Measurements from ENCODE around the gene MYH10. TPM values are rescaled to one million over a fixed set of nuclear protein-coding genes. Genes with fewer than 3 reads are reported as not detected.

The MYH10 gene
- polyA plus RNA-seq, 1 donor from 2014 or later: 61.1 TPM

- H3K27ac ChIP-seq (ENCODE audit: low read length): no peak overlapping the region
- no peaks in the 10 kb centered on the region for H3K9me3 ChIP-seq (ENCODE audit: low read length)
- H2AFZ ChIP-seq (ENCODE audit: low read depth, low read length): no peak overlapping the region
- no peaks in the 10 kb centered on the region for H4K20me1 ChIP-seq (ENCODE audit: insufficient read depth)
- H3K79me2 ChIP-seq (replicated peaks; ENCODE audit: insufficient read depth, low read length): no peaks in the 10 kb centered on the region
- H3K36me3 ChIP-seq (ENCODE audit: insufficient read depth, low read length): peaks cover 6% of the 10 kb centered on the region
- H3F3A ChIP-seq (ENCODE audit: insufficient read depth, low read length, poor library complexity, severe bottlenecking): no peaks in the 10 kb centered on the region
- TF ChIP-seq REST (IDR thresholded peaks at IDR 0.05; ENCODE audit: borderline replicate concordance): no peak
- TF ChIP-seq RAD21 (conservative IDR thresholded peaks at IDR 0.05): no peak
- no peak for TF ChIP-seq TAF1 (IDR thresholded peaks at IDR 0.05; ENCODE audit: low read depth)
- no peak for TF ChIP-seq EZH2 (IDR thresholded peaks at IDR 0.05; ENCODE audit: borderline replicate concordance, insufficient read depth, low read length, poor library complexity, severe bottlenecking)
- no peak for TF ChIP-seq CTCF (IDR thresholded peaks at IDR 0.05; ENCODE audit: poor library complexity, severe bottlenecking)
- no peak for TF ChIP-seq SMC3 (conservative IDR thresholded peaks at IDR 0.05; ENCODE audit: poor library complexity)
- no peak for TF ChIP-seq MXI1 (conservative IDR thresholded peaks at IDR 0.05; ENCODE audit: poor library complexity, severe bottlenecking)
- no peak for TF ChIP-seq EP300 (conservative IDR thresholded peaks at IDR 0.05; ENCODE audit: poor library complexity, severe bottlenecking)
- H3K4me2 ChIP-seq (ENCODE audit: low read length): no peak overlapping the region
- no peaks in the 10 kb centered on the region for H3K27me3 ChIP-seq (ENCODE audit: insufficient read depth, low read depth, low read length)
- no peaks in the 10 kb centered on the region for H3K9me2 ChIP-seq (ENCODE audit: insufficient read depth, low read length)
- H3K9ac ChIP-seq (ENCODE audit: low read length): no peak overlapping the region
- no peak overlapping the region for H3K4me3 ChIP-seq (ENCODE audit: low read length)
Observed at GRCh38 chr17:8468127-8468526, 162.4 kb downstream of the MYH10 start.

GRCh38 chr17:8467527-8467926, 163.0 kb downstream of the MYH10 start:
- Histone ChIP-seq H3K79me2 (replicated peaks; ENCODE audit: insufficient read depth, low read length) (no peaks in the 10 kb centered on the region), H3K9me3 (ENCODE audit: low read length) (no peaks in the 10 kb centered on the region), H2AFZ (ENCODE audit: low read depth, low read length) (no peak overlapping the region), H3K4me2 (ENCODE audit: low read length) (no peak overlapping the region), H3F3A (ENCODE audit: insufficient read depth, low read length, poor library complexity, severe bottlenecking) (no peaks in the 10 kb centered on the region), H4K20me1 (ENCODE audit: insufficient read depth) (no peaks in the 10 kb centered on the region), H3K9me2 (ENCODE audit: insufficient read depth, low read length) (no peaks in the 10 kb centered on the region), H3K9ac (ENCODE audit: low read length) (no peak overlapping the region), H3K27ac (ENCODE audit: low read length) (no peak overlapping the region), H3K27me3 (ENCODE audit: insufficient read depth, low read depth, low read length) (no peaks in the 10 kb centered on the region), H3K4me3 (ENCODE audit: low read length) (no peak overlapping the region), H3K36me3 (ENCODE audit: insufficient read depth, low read length) (peaks cover 6% of the 10 kb centered on the region)
- TF ChIP-seq RAD21 (conservative IDR thresholded peaks at IDR 0.05) (no peak), POLR2AphosphoS5 (IDR thresholded peaks at IDR 0.05) (no peak), CTCF (IDR thresholded peaks at IDR 0.05; ENCODE audit: poor library complexity, severe bottlenecking) (no peak), SMC3 (conservative IDR thresholded peaks at IDR 0.05; ENCODE audit: poor library complexity) (no peak), EP300 (conservative IDR thresholded peaks at IDR 0.05; ENCODE audit: poor library complexity, severe bottlenecking) (no peak), TAF1 (IDR thresholded peaks at IDR 0.05; ENCODE audit: low read depth) (no peak), REST (IDR thresholded peaks at IDR 0.05; ENCODE audit: borderline replicate concordance) (no peak), MXI1 (conservative IDR thresholded peaks at IDR 0.05; ENCODE audit: poor library complexity, severe bottlenecking) (no peak), EZH2 (IDR thresholded peaks at IDR 0.05; ENCODE audit: borderline replicate concordance, insufficient read depth, low read length, poor library complexity, severe bottlenecking) (no peak)

Data from neural cell (in vitro differentiated cells).